Measurements from ENCODE around the gene B4GALT7.

- TF ChIP-seq EZH2 (IDR thresholded peaks at IDR 0.05; ENCODE audit: borderline replicate concordance, low read depth, low read length, severe bottlenecking) (no peak), CTCF (IDR thresholded peaks at IDR 0.05; ENCODE audit: borderline replicate concordance, extremely low read depth, low read length, poor library complexity, severe bottlenecking) (no peak)
Observed at GRCh38 chr5:177607115-177607451, 7.2 kb downstream of the B4GALT7 start.
